Stimulated activated CD4-positive, alpha-beta T cell treated with anti-CD3 and anti-CD28 coated beads, Interleukin-4, amount 100 ng/mL, for 48 hours (primary cell): Measurements from ENCODE around the gene FOSL2.
"Not testable (repeated sequence)": the region's sequence is repeated elsewhere in the genome, so short reads cannot be mapped to it uniquely, and the experiment has no call there.

Experiments
- DNase-seq, 2 donors: peaks; one replicate each; pipeline ENCODE4 v3.0.0-alpha.2; 2020; ENCODE audit warnings: low read depth in 2 of 2

FOSL2 gene

GRCh38 chr2:28357055-28357454 is 35.6 kb upstream of the FOSL2 start:
- no peak for DNase-seq

GRCh38 chr2:28357948-28358667 is 34.5 kb upstream of the FOSL2 start:
- DNase-seq: no peak

GRCh38 chr2:28358668-28359201 is 33.9 kb upstream of the FOSL2 start:
- no peak for DNase-seq

- DNase-seq: peak; percentile 58 to 73
These were observed 33.2 kb upstream of the FOSL2 start for GRCh38 chr2:28359222-28360057.

GRCh38 chr2:28360058-28360717 is 32.5 kb upstream of the FOSL2 start:
- no peak for DNase-seq

GRCh38 chr2:28360718-28361293 is 31.9 kb upstream of the FOSL2 start:
- no peak for DNase-seq

GRCh38 chr2:28361991-28362710 is 30.5 kb upstream of the FOSL2 start:
- no peak for DNase-seq

GRCh38 chr2:28362991-28363521 is 29.6 kb upstream of the FOSL2 start:
- no peak for DNase-seq

- DNase-seq: no peak
These were observed 28.9 kb upstream of the FOSL2 start for GRCh38 chr2:28363686-28364280.

GRCh38 chr2:28364610-28365009 is 28.0 kb upstream of the FOSL2 start:
- DNase-seq: no peak

GRCh38 chr2:28365158-28365557 is 27.5 kb upstream of the FOSL2 start:
- no peak for DNase-seq

GRCh38 chr2:28366149-28366495 is 26.5 kb upstream of the FOSL2 start:
- no peak for DNase-seq

- peak in 1 of 2 donors; percentile 32 for DNase-seq
These were observed 26.0 kb upstream of the FOSL2 start for GRCh38 chr2:28366496-28367282.

- no peak for DNase-seq
These were observed 24.8 kb upstream of the FOSL2 start for GRCh38 chr2:28367667-28368356.

- no peak for DNase-seq
These were observed 24.3 kb upstream of the FOSL2 start for GRCh38 chr2:28368357-28368798.

- no peak for DNase-seq
These were observed 23.3 kb upstream of the FOSL2 start for GRCh38 chr2:28369358-28369757.

- DNase-seq: no peak
These were observed 22.3 kb upstream of the FOSL2 start for GRCh38 chr2:28370354-28370753.

- DNase-seq: not testable (repeated sequence)
These were observed 20.9 kb upstream of the FOSL2 start for GRCh38 chr2:28371728-28372127.

- DNase-seq: no peak
These were observed 18.8 kb upstream of the FOSL2 start for GRCh38 chr2:28373854-28374253.
